CMK (cell line): ENCODE data around the gene KCND1.

Experiments used
- DNase-seq: peaks from one replicate; pipeline ENCODE4 v3.0.0-alpha.2; 2010; ENCODE audit warnings: low read depth

The KCND1 gene

DNA sequence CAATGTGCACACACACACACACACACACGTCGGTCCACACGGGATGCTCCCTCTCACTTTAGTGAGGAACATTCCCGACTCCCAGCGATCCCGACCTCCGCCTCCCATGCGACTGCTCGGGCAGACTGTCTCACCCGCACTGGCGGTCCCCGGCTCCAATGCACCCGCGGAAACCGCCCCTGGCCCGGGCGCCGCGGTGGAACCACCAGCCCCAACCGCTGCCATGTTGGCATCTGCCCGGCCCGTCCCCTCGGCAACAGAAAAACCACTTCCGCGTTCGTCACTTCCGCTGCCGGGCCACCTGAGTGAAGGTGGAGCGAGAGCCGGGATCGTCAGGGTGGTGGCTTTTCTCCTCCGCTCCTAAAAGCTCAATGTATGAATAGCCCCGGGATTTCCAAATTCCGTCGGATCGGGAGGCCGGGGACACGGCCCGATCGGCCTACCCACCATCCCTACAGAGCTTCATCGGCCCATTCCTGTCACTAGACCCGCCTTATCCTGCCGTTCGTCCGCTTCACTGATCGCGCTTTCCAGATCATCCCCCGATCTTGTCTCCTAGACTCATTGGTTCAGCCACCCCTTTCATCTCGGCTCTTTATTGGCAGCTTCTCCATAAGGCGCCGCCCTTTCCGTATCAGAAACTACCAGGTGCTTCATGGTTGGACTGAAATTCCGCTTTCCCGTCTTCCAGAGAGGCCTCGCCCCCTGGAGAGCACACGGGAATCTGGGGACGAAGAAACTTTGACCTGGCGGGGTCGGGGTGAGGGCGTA is 60.0 kb downstream of the KCND1 start, which contains the start of gene SLC35A2:
SLC35A2 (minus strand) TSS at position 235 of the 771 bp plus-strand sequence; CDS start at position 225, 10 bp downstream.
- DNase-seq: peak; percentile 63
